H9 (cell line): ENCODE measurements around the gene MYO7A. TPM values are rescaled to one million over a fixed set of nuclear protein-coding genes. Genes with fewer than 3 reads are reported as not detected.

ENCODE experiments used
- DNase-seq: peaks from one replicate; pipeline ENCODE4 v3.0.0-alpha.2; 2017
- H2AFZ ChIP-seq: one replicate; pipeline ENCODE4 v1.6.1; 2013; ENCODE audit warnings: mild to moderate bottlenecking, low read length, control low read depth, moderate library complexity
- H2AK5ac ChIP-seq: 2 replicates; pipeline ENCODE4 v1.6.1; 2013; ENCODE audit warnings: low read length, control low read depth, mixed read lengths; ENCODE audit not compliant: insufficient read length
- H2BK120ac ChIP-seq: one replicate; pipeline ENCODE4 v1.6.1; 2013; ENCODE audit warnings: low read depth, mild to moderate bottlenecking, low read length, control low read depth, inconsistent platforms; ENCODE audit not compliant: poor library complexity, severe bottlenecking
- H2BK12ac ChIP-seq: 2 replicates; pipeline ENCODE4 v1.6.1; 2013; ENCODE audit warnings: low read length, control low read depth, mixed read lengths, low read depth; ENCODE audit not compliant: insufficient read length
- H2BK15ac ChIP-seq: 2 replicates; pipeline ENCODE4 v1.6.1; 2013; ENCODE audit warnings: low read depth, low read length, control low read depth
- H2BK20ac ChIP-seq: one replicate; pipeline ENCODE4 v1.6.1; 2013; ENCODE audit warnings: low read depth, mild to moderate bottlenecking, low read length, control low read depth, inconsistent platforms; ENCODE audit not compliant: poor library complexity, severe bottlenecking
- H2BK5ac ChIP-seq: 2 replicates; pipeline ENCODE4 v1.6.1; 2013; ENCODE audit warnings: low read length, control low read depth, mixed read lengths; ENCODE audit not compliant: insufficient read length
- H3K14ac ChIP-seq: 2 replicates; pipeline ENCODE4 v1.6.1; 2013; ENCODE audit warnings: low read length, control low read depth; ENCODE audit not compliant: insufficient read depth
- H3K18ac ChIP-seq: 2 replicates; pipeline ENCODE4 v1.6.1; 2013; ENCODE audit warnings: low read depth, mild to moderate bottlenecking, mixed read lengths, low read length, control low read depth; ENCODE audit not compliant: insufficient read length
- H3K23ac ChIP-seq: 2 replicates; pipeline ENCODE4 v1.6.1; 2013; ENCODE audit warnings: low read length, control low read depth, mixed read lengths, low read depth; ENCODE audit not compliant: insufficient read length
- H3K23me2 ChIP-seq: 2 replicates; pipeline ENCODE4 v1.6.1; 2013; ENCODE audit warnings: low read depth, mild to moderate bottlenecking, mixed read lengths, low read length, control low read depth; ENCODE audit not compliant: insufficient read length, poor library complexity, severe bottlenecking
- H3K27ac ChIP-seq: 2 replicates; pipeline ENCODE4 v1.5.1; 2013; ENCODE audit warnings: low read length, control low read depth, mixed read lengths, low read depth; ENCODE audit not compliant: insufficient read length
- H3K27me3 ChIP-seq: 2 replicates; pipeline ENCODE4 v1.6.1; 2013; ENCODE audit warnings: low read length, control low read depth, inconsistent platforms; ENCODE audit not compliant: insufficient read depth
- H3K4ac ChIP-seq: 2 replicates; pipeline ENCODE4 v1.6.1; 2013; ENCODE audit warnings: low read depth, mild to moderate bottlenecking, control low read depth, inconsistent platforms, low read length, moderate library complexity
- H3K4me1 ChIP-seq: 2 replicates; pipeline ENCODE4 v1.6.1; 2013; ENCODE audit warnings: low read length, control low read depth, inconsistent platforms; ENCODE audit not compliant: insufficient read depth
- H3K4me2 ChIP-seq: 2 replicates; pipeline ENCODE4 v1.6.1; 2013; ENCODE audit warnings: low read length, control low read depth, mixed read lengths; ENCODE audit not compliant: insufficient read length, insufficient read depth
- H3K56ac ChIP-seq: 2 replicates; pipeline ENCODE4 v1.6.1; 2013; ENCODE audit warnings: low read depth, mild to moderate bottlenecking, mixed read lengths, low read length, control low read depth; ENCODE audit not compliant: insufficient read length
- H3K79me1 ChIP-seq: 2 replicates; pipeline ENCODE4 v1.6.1; 2013; ENCODE audit warnings: low read depth, mild to moderate bottlenecking, moderate library complexity, low read length, control low read depth, inconsistent platforms; ENCODE audit not compliant: insufficient read depth, poor library complexity, severe bottlenecking
- H3K79me2 ChIP-seq: 2 replicates; pipeline ENCODE4 v1.6.1; 2013; ENCODE audit warnings: low read length, control low read depth, inconsistent platforms; ENCODE audit not compliant: insufficient read depth
- H3K9ac ChIP-seq: 2 replicates; pipeline ENCODE4 v1.6.1; 2013; ENCODE audit warnings: low read length, control low read depth, mixed read lengths; ENCODE audit not compliant: insufficient read length; ENCODE audit errors: extremely low read depth
- H3K9me3 ChIP-seq: one replicate; pipeline ENCODE4 v1.6.1; 2013; ENCODE audit warnings: low read depth, low read length, inconsistent platforms; ENCODE audit not compliant: control insufficient read depth
- H3T11ph ChIP-seq: one replicate; pipeline ENCODE4 v1.6.1; 2013; ENCODE audit warnings: mild to moderate bottlenecking, low read length, control low read depth, inconsistent platforms
- H4K20me1 ChIP-seq: one replicate; pipeline ENCODE4 v1.6.1; 2013; ENCODE audit not compliant: control insufficient read depth, insufficient read length, insufficient read depth
- H4K5ac ChIP-seq: 2 replicates; pipeline ENCODE4 v1.6.1; 2013; ENCODE audit warnings: low read depth, mild to moderate bottlenecking, mixed read lengths, low read length, control low read depth; ENCODE audit not compliant: insufficient read length
- H4K8ac ChIP-seq: replicated peaks from 2 replicates; pipeline ENCODE4 v1.6.1; 2013; ENCODE audit warnings: low read length, control low read depth, mixed read lengths, low read depth; ENCODE audit not compliant: insufficient read length
- H4K91ac ChIP-seq: 2 replicates; pipeline ENCODE4 v1.6.1; 2013; ENCODE audit warnings: low read depth, mild to moderate bottlenecking, moderate library complexity, mixed read lengths, low read length, control low read depth; ENCODE audit not compliant: insufficient read length
- H3K27ac Mint-ChIP-seq, 3 experiments: 2 replicates in 2 of 3; 3 replicates in 1 of 3; pipeline ENCODE4 v1.8.0; 2020 to 2021; ENCODE audit warnings: mixed read lengths in 3 of 3, mild to moderate bottlenecking in 1 of 3, moderate library complexity in 1 of 3
- H3K27me3 Mint-ChIP-seq: 2 replicates; pipeline ENCODE4 v1.8.0; 2021; ENCODE audit warnings: low read depth, mild to moderate bottlenecking, moderate library complexity, mixed read lengths
- H3K36me3 Mint-ChIP-seq, 3 experiments: 2 replicates in 2 of 3; 3 replicates in 1 of 3; pipeline ENCODE4 v1.8.0; 2020 to 2021; ENCODE audit warnings: low read depth in 3 of 3, mixed read lengths in 3 of 3; ENCODE audit not compliant: insufficient read depth in 1 of 3
- H3K4me1 Mint-ChIP-seq, 2 experiments: 2 replicates each; pipeline ENCODE4 v1.8.0; 2020; ENCODE audit warnings: mixed read lengths in 2 of 2
- H3K4me3 Mint-ChIP-seq, 2 experiments: 2 replicates in 1 of 2; 3 replicates in 1 of 2; pipeline ENCODE4 v1.8.0; 2020 to 2021; ENCODE audit warnings: mild to moderate bottlenecking in 2 of 2, mixed read lengths in 2 of 2, moderate library complexity in 1 of 2
- H3K9me3 Mint-ChIP-seq, 2 experiments: 2 replicates in 1 of 2; 3 replicates in 1 of 2; pipeline ENCODE4 v1.8.0; 2020; ENCODE audit warnings: mild to moderate bottlenecking in 2 of 2, mixed read lengths in 2 of 2, moderate library complexity in 1 of 2
- CTCF ChIP-seq: fragments of 200-600 bp; sonication (generic); conservative IDR thresholded peaks from 3 replicates; pipeline ENCODE4 v1.8.0; 2021; ENCODE audit warnings: antibody characterized with exemption, mild to moderate bottlenecking
- WGBS: extraction: QIAGEN DNeasy Blood & Tissue Kit; methylation state at CpG from one replicate; pipeline ENCODE4 v1.1.7; 2013; ENCODE audit warnings: missing lambda C conversion rate, low lambda C conversion rate, mixed read lengths; ENCODE audit not compliant: insufficient read length; ENCODE audit errors: extremely low coverage; 5-methylcytosine and 5-hydroxymethylcytosine counted together
- total RNA-seq: library from RNA; stranded (reverse); gene quantifications from 2 replicates; pipeline ENCODE4 v1.2.1, GENCODE V29; 2021

MYO7A gene
- total RNA-seq, 1 experiment from 2014 or later = 1.6 TPM

GRCh38 chr11:77087723-77088225 is 40.3 kb upstream of the MYO7A start:
- H2BK15ac ChIP-seq = no peak overlapping the region
- H4K8ac ChIP-seq = no peak overlapping the region
- H3K9ac ChIP-seq = no peak overlapping the region
- Mint-ChIP-seq H3K36me3 (no peaks in the 10 kb centered on the region; a peak in 2 of 7 replicates), H3K27me3 (no peaks in the 10 kb centered on the region), H3K9me3 (no peaks in the 10 kb centered on the region), H3K4me3 (no peak overlapping the region), H3K4me1 (peaks cover 6 to 10% of the 10 kb centered on the region in 2 experiments), H3K27ac (no peak overlapping the region; a peak in 2 of 7 replicates)
- no peak overlapping the region for H2BK20ac ChIP-seq
- H3K9me3 ChIP-seq = no peaks in the 10 kb centered on the region
- no peak overlapping the region for H3K23ac ChIP-seq
- H3K4ac ChIP-seq = no peak overlapping the region
- no peak overlapping the region for H3K56ac ChIP-seq
- H3K4me2 ChIP-seq = no peak overlapping the region
- no peaks in the 10 kb centered on the region for H3K4me1 ChIP-seq
- no peak overlapping the region for H3K18ac ChIP-seq
- H3K27me3 ChIP-seq = no peaks in the 10 kb centered on the region
- DNase-seq = no peak
- WGBS = no CpG with 5 or more reads among the region's 9 CpGs
- H4K5ac ChIP-seq = no peak overlapping the region
- H2BK5ac ChIP-seq = no peak overlapping the region
- no peak overlapping the region for H4K91ac ChIP-seq
- H3K14ac ChIP-seq = no peak overlapping the region
- no peak for TF ChIP-seq CTCF
- no peaks in the 10 kb centered on the region for H3K79me2 ChIP-seq
- H2BK12ac ChIP-seq = no peak overlapping the region
- no peak overlapping the region for H3K27ac ChIP-seq
- no peak overlapping the region for H3T11ph ChIP-seq
- no peaks in the 10 kb centered on the region for H3K23me2 ChIP-seq
- no peak overlapping the region for H2AFZ ChIP-seq
- no peaks in the 10 kb centered on the region for H4K20me1 ChIP-seq
- no peak overlapping the region for H2BK120ac ChIP-seq
- no peaks in the 10 kb centered on the region for H3K79me1 ChIP-seq
- no peak overlapping the region for H2AK5ac ChIP-seq
